ENCODE measurements around the gene RNASEH2A. TPM values are rescaled to one million over a fixed set of nuclear protein-coding genes. Genes with fewer than 3 reads are reported as not detected.

Gene RNASEH2A
- total RNA-seq, 1 experiment from 2014 or later, result 72.9 TPM

GRCh38 chr19:12777217-12778016 is 29.0 kb upstream of the RNASEH2A start (continued):
- TF ChIP-seq USF2 (CRISPR knock-in tag; IDR thresholded peaks at IDR 0.05) (no peak), CREB1 (CRISPR knock-in tag; IDR thresholded peaks at IDR 0.05) (no peak), ZNF396 (CRISPR knock-in tag; IDR thresholded peaks at IDR 0.05; ENCODE audit: borderline replicate concordance) (no peak), ZNF425 (CRISPR knock-in tag; conservative IDR thresholded peaks at IDR 0.05) (no peak), HMGXB4 (CRISPR knock-in tag; IDR thresholded peaks at IDR 0.05) (0 out of 2 replicates have a peak, but pooled peaks have one; percentile 48), AFF4 (CRISPR knock-in tag; IDR thresholded peaks at IDR 0.05; ENCODE audit: borderline replicate concordance) (no peak), ZNF532 (CRISPR knock-in tag; IDR thresholded peaks at IDR 0.05; ENCODE audit: borderline replicate concordance) (no peak), ATF6 (CRISPR knock-in tag; IDR thresholded peaks at IDR 0.05) (no peak), MAX (CRISPR knock-in tag; IDR thresholded peaks at IDR 0.05) (no peak), ATF3 (CRISPR knock-in tag; conservative IDR thresholded peaks at IDR 0.05) (no peak), RELA (CRISPR knock-in tag; IDR thresholded peaks at IDR 0.05; ENCODE audit: borderline replicate concordance) (no peak), EMX1 (CRISPR knock-in tag; IDR thresholded peaks at IDR 0.05) (no peak), ZMAT4 (CRISPR knock-in tag; IDR thresholded peaks at IDR 0.05) (no peak), FOXP1 (CRISPR knock-in tag; IDR thresholded peaks at IDR 0.05; ENCODE audit: borderline replicate concordance) (no peak), FOXK1 (CRISPR knock-in tag; IDR thresholded peaks at IDR 0.05) (0 out of 2 replicates have a peak, but pooled peaks have one; percentile 29), SOX15 (CRISPR knock-in tag; IDR thresholded peaks at IDR 0.05) (no peak), SP1 (CRISPR knock-in tag; conservative IDR thresholded peaks at IDR 0.05) (no peak), ZNF317 (CRISPR knock-in tag; IDR thresholded peaks at IDR 0.05; ENCODE audit: borderline replicate concordance, low read depth) (no peak), NR2C2 (CRISPR knock-in tag; IDR thresholded peaks at IDR 0.05) (no peak), GABPB1 (CRISPR knock-in tag; IDR thresholded peaks at IDR 0.05) (no peak), GRHL2 (CRISPR knock-in tag; IDR thresholded peaks at IDR 0.05; ENCODE audit: insufficient replicate concordance, severe bottlenecking) (no peak)
